ENCODE measurements around the gene IPO13. TPM values are rescaled to one million over a fixed set of nuclear protein-coding genes. Genes with fewer than 3 reads are reported as not detected.

Gene IPO13
- total RNA-seq, 1 experiment from 2014 or later, result 27.6 TPM

DNA sequence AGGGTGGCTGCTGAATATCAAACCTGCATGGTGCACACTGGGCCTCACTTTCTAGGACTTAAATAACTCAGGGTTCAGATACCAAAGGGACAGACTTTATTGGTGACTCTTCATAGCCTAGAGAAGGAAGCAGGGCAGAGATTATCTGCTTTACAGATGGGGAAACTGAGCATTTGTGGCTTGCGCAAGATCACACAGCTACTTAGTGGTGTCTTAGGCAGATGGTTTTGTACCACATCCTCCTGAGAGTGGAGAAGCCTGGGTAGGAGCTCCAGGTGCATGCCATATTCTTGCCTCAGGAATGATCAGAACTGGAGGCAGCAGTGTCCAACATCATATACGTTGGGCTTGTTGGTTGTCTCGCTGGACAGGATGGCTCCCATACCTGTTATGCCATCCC lies 16.3 kb downstream of the IPO13 start:
- in situ Hi-C loops (cut with HindIII; ENCODE audit: low pct_unique_long_range_greater_than_20kb, low sequenced_read_pairs), result no loop called here
- no peak for DNase-seq (ENCODE audit: low read depth, low spot score)

DNA sequence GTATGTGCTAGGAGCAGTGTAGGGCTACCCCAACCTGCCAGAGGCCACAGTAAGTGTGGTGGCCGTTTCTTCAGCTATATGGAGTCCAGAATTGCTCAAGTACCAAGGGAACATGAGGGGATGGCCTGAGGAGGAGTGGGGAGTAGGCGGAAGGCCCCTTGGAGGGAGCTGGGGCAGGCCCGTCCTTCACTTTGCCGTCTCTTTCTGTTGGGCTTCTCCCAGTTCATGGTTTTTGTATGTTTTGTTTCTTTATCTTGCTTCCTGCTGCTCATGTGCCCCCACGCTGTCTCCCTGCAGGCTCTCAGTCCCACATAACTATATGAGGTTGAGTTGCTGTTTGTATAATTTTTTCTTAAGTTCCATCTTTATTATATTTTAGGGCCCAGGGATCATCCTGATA lies 17.1 kb downstream of the IPO13 start:
- no peak for DNase-seq (ENCODE audit: low read depth, low spot score)
- in situ Hi-C loops (cut with HindIII; ENCODE audit: low pct_unique_long_range_greater_than_20kb, low sequenced_read_pairs), result no loop called here

DNA sequence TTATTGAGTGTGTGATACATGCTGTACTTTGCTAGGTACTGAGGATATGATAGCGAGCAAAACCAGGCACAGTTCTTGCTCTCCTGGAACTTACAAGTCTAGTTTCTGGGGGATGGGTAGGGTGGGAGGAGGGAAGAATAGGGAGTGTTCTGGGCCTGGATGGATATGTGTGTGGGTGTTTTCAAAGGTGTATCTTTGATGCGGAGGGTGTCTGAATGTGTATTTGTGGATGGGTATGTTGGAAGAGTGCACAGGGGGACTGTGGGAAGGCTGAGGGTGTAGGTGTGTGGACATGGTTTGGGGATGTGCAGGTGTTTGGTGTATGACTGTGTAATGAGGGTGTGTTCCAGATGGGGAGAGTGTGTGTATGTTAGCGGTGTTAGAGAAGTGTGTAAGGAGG lies 18.6 kb downstream of the IPO13 start:
- DNase-seq (ENCODE audit: low read depth, low spot score), result no peak
- in situ Hi-C loops (cut with HindIII; ENCODE audit: low pct_unique_long_range_greater_than_20kb, low sequenced_read_pairs), result no loop called here

DNA sequence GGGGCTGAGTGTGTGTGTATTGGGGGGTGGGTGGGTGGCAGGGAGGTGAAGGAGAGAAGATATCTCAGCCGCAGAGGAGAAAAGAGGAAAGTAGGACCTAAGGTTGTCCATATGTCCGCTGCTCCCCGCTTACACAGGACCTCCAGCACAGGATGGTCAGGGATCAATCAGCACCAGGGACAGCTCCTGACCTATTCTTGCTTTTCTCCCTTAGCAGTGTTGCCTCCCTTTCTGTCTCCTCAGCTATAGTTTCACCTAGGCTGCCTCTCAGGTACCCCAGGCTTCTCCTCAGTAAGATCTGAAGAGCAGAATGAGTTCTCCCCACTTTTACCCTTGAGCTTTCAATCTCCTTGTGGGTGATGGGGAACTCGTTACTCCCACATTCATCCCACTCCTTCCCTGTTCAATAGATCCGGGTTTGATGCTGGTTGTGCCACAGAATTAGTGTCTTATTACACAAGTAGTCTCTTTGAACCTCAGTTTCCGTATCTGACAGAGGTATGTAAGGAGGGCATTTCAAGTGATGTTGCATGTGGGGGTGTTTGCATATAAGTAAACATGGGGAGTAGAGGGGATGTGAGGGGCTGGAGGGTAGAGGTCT lies 21.7 kb downstream of the IPO13 start:
- DNase-seq (ENCODE audit: low read depth, low spot score), result no peak
- in situ Hi-C loops (cut with HindIII; ENCODE audit: low pct_unique_long_range_greater_than_20kb, low sequenced_read_pairs), result no loop called here

DNA sequence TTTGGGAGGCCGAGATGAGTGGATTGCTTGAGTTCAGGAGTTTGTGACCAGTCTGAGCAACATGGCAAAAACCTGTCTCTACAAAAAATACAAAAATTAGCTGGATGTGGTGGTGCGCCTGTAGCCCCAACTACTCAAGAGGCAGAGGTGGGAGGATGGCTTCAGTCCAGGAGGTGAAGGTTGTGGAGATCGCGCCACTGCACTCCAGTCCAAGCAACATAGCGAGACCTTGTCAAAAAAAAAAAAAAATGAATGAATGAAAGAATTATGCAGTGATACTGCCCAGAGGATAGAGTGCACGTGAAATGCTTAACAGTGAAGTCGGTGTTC lies 22.6 kb downstream of the IPO13 start:
- no peak for DNase-seq (ENCODE audit: low read depth, low spot score)
- in situ Hi-C loops (cut with HindIII; ENCODE audit: low pct_unique_long_range_greater_than_20kb, low sequenced_read_pairs), result no loop called here

DNA sequence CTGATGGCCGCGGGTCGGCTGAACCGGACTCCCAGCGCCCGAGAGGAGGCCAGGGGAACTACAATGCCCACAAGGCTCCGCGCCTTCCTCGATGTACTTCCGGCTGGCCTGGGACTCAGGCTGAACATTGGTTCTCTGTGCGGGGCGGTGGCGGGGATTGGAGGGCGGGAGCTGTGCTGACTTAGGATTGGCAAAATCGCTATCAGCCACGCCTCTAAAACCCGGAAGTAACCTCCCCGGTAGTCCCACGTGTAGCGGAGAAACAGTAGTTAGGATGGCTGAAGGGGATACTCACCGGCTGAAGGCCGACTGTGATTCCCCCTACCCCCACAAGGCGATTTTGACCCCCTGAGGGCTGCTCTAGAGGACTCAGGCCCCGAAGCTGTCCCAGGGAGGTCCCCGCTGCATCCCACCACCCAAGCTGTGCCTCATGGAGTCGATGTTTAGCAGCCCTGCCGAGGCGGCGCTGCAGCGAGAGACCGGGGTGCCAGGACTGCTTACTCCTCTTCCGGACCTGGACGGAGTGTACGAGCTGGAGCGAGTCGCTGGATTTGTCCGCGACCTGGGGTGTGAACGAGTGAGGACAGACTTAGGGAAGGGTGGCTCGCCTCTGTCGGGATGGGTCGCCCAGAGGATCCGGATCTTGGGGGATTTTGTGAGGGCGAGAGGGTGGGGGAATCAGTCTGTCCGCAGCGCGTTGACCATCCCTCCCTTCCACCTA lies 23.2 kb downstream of the IPO13 start, which contains the start of gene DPH2:
DPH2 (plus strand) TSS at position 265 of the 721 bp plus-strand sequence; CDS start at position 431, 166 bp downstream.
- peak; percentile 97 for DNase-seq (ENCODE audit: low read depth, low spot score)
- in situ Hi-C loops (cut with HindIII; ENCODE audit: low pct_unique_long_range_greater_than_20kb, low sequenced_read_pairs), result no loop called here

DNA sequence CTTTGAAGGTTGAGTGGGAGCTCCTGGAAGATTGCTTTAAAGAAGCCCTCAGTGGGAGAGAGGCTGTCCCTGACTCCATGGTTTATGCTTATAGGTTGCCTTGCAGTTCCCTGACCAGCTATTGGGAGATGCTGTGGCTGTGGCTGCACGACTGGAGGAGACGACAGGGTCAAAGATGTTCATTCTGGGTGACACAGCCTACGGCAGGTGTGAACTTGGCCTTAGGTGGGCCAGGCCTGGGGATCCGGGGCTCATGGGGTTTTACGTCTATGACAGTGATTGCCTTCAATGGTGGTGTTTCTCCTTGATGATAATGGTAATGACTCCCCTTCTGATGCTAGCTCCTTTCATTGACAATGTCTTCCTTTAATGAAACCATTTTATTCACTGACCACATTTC lies 23.8 kb downstream of the IPO13 start:
- DNase-seq (ENCODE audit: low read depth, low spot score), result no peak
- in situ Hi-C loops (cut with HindIII; ENCODE audit: low pct_unique_long_range_greater_than_20kb, low sequenced_read_pairs), result no loop called here

DNA sequence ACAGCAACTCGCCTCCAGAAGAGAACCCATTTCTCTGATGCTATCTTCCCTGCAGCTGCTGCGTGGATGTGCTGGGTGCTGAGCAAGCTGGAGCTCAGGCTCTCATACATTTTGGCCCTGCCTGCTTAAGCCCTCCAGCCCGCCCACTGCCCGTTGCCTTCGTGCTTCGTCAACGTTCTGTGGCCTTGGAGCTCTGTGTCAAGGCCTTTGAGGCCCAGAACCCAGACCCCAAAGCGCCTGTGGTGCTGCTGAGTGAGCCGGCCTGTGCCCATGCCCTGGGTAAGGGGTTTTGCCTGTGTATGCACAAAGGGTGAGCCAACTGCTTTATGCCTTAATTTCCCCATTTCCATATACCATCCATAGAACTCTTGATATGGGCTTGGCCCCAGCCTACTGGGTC lies 24.2 kb downstream of the IPO13 start:
- no peak for DNase-seq (ENCODE audit: low read depth, low spot score)
- in situ Hi-C loops (cut with HindIII; ENCODE audit: low pct_unique_long_range_greater_than_20kb, low sequenced_read_pairs), result no loop called here

DNA sequence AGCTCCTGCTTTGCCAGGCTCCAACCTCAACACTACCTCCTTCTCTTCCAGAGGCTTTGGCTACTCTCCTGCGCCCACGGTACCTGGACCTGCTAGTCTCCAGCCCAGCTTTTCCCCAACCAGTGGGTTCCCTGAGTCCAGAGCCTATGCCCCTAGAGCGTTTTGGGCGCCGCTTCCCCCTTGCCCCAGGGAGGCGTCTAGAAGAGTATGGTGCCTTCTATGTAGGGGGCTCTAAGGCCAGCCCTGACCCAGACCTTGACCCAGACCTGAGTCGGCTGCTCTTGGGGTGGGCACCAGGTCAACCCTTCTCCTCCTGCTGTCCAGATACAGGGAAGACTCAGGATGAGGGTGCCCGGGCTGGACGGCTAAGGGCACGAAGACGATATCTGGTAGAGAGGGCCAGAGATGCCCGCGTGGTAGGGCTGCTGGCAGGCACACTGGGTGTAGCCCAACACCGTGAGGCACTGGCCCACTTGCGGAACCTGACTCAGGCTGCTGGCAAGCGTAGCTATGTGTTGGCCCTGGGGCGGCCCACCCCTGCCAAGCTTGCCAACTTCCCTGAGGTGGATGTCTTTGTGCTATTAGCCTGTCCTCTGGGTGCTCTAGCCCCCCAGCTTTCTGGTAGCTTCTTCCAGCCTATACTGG lies 24.7 kb downstream of the IPO13 start:
- DNase-seq (ENCODE audit: low read depth, low spot score), result no peak
- in situ Hi-C loops (cut with HindIII; ENCODE audit: low pct_unique_long_range_greater_than_20kb, low sequenced_read_pairs), result no loop called here

DNA sequence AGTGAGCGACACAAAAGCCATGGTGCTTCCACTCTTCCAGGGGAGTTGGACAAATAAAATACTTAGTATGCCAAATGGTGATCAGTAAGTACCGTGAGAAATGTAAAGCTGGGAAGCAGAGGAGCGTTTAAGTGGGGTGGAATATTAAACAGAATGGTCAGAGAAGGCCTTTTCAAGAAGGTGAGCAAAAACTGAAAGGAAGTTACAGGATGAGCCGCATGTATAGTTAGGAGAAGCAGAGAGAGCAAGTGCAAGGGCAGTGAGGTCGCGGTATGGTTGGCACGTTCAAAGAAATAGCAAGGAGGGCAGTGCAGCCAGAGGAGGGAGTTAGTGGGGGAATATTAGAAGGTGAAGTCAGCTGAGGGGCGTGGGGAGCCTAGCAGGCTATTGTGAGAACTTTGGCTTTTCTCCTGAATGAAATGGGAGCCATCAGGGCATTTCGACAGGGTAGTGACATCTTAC lies 27.3 kb downstream of the IPO13 start:
- in situ Hi-C loops (cut with HindIII; ENCODE audit: low pct_unique_long_range_greater_than_20kb, low sequenced_read_pairs), result no loop called here
- DNase-seq (ENCODE audit: low read depth, low spot score), result no peak

DNA sequence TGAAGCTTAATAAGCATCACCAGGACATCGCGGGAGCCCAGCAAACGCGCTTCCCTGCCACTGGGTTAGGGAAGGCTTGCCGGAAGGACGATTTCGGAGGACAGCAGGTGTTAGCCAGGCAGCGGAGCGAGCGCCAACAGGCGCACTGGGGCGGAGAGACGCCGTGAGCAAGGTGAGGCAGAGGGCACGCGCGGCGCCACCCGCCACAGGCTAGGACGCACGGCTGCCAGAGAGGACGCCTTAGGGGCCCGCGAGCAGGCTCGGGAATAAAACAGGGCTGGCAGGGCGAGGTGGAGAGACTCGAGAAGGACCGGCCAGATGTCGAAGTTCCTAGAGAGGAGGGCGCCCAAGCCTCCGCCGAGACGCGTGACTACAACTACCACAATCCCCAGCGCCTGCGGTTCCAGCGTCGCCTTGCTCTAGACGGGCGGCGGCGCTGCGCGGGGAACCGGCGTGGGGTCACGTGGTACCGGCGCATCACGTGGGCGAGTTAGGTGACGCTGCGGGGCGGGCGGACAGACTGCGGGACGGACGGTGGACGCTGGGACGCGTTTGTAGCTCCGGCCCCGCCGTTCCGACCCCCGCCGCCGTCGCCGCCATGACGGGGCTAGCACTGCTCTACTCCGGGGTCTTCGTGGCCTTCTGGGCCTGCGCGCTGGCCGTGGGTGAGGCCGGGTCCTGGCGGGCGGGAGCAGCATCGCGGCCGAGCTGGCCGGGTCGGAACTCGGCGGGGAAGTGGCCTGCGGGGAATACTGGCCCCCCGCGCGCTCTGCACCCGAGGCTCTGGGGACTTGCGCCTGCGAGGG lies 27.9 kb downstream of the IPO13 start, which contains the start of gene ATP6V0B:
ATP6V0B (plus strand) TSS at position 518 of the 806 bp plus-strand sequence; CDS start at position 599, 81 bp downstream.
- peak; percentile 92 for DNase-seq (ENCODE audit: low read depth, low spot score)
- in situ Hi-C loops (cut with HindIII; ENCODE audit: low pct_unique_long_range_greater_than_20kb, low sequenced_read_pairs), result no loop called here

DNA sequence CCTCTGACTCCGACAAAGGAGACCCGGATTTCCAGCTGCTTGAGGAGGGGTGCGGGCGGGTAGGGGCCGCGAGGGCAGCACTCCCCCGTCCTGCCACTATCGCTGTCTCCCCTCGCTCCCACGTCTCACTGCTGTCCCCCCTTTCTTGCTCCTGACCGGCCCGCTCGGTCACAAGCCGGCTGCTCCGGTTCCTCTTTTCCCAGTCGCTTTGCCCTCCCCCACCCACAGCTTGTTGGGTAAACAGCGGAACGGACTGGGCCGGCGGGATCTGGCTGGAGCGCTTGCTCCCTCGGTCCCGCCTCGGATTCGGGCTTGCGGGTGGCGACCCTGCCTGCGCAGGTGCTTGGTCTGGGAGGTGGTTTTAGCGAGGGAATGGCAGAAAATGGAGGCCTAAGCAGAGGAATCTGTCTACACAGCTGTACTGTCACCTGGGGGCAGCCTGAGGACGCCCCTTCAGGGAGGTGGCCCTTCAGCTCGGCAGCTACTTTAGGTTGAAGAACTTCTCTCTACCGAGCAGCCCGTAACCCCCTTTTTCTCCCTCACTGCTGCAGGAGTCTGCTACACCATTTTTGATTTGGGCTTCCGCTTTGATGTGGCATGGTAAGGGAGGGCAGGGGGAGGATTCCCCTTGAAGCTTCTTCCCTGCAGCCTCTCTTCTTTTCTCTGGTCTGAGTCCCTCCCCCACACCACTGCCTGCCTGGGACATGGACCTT lies 28.7 kb downstream of the IPO13 start:
- in situ Hi-C loops (cut with HindIII; ENCODE audit: low pct_unique_long_range_greater_than_20kb, low sequenced_read_pairs), result no loop called here
- no peak for DNase-seq (ENCODE audit: low read depth, low spot score)

DNA sequence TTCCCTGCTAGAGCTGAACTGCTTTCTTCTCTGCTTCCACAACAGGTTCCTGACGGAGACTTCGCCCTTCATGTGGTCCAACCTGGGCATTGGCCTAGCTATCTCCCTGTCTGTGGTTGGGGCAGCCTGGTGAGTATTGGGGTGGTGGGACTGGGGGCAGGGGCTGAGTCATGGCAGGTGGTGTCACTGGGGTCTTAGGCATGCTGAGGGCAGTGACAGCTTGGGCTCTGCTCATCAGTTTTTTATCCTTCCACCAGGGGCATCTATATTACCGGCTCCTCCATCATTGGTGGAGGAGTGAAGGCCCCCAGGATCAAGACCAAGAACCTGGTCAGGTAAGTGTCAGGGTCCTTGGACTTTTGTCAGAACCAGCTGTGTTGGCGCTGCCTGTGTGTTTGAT lies 29.3 kb downstream of the IPO13 start:
- in situ Hi-C loops (cut with HindIII; ENCODE audit: low pct_unique_long_range_greater_than_20kb, low sequenced_read_pairs), result no loop called here
- DNase-seq (ENCODE audit: low read depth, low spot score), result no peak

DNA sequence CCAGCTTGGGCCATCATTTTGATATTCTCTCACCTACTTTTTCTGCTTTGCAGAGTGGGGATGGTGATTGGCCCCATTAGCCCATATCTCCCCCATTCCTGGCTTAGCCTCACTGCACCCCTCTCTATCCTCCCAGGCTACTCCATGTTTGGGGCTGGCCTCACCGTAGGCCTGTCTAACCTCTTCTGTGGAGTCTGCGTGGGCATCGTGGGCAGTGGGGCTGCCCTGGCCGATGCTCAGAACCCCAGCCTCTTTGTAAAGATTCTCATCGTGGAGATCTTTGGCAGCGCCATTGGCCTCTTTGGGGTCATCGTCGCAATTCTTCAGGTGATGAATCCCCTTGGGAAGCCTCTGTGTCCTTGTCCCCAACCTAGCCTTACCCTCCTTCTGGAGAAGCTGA lies 30.1 kb downstream of the IPO13 start:
- in situ Hi-C loops (cut with HindIII; ENCODE audit: low pct_unique_long_range_greater_than_20kb, low sequenced_read_pairs), result no loop called here
- no peak for DNase-seq (ENCODE audit: low read depth, low spot score)

DNA sequence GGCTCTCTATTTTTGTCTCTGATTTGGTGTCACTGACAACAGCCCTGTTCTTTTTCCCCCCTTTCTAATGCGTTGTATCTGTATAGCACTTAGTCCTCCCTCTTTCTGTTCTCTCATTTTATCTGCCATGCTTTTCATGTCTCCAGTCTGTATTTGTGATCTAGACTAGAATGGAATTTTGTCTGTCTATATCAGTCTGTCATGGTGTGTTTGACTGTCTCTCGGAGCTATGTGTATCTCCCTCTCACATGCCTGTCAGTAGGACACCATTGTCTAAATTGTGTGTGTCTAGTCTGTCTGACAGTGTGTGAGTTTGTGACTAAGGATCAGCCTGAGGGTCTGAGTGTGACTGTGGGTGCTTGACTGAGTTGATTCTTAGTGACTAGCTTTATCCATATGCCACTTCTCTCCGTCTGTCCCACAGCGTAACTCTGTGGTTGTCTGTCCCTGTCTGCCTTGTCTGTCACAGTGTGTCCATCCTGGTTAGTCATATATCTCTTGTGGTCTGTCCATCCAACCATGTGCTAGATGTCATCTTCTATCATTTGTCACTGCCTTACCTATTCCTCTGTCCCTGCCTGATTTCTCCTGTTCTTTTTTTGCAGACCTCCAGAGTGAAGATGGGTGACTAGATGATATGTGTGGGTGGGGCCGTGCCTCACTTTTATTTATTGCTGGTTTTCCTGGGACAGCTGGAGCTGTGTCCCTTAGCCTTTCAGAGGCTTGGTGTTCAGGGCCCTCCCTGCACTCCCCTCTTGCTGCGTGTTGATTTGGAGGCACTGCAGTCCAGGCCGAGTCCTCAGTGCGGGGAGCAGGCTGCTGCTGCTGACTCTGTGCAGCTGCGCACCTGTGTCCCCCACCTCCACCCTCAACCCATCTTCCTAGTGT lies 30.9 kb downstream of the IPO13 start:
- no peak for DNase-seq (ENCODE audit: low read depth, low spot score)
- in situ Hi-C loops (cut with HindIII; ENCODE audit: low pct_unique_long_range_greater_than_20kb, low sequenced_read_pairs), result no loop called here

DNA sequence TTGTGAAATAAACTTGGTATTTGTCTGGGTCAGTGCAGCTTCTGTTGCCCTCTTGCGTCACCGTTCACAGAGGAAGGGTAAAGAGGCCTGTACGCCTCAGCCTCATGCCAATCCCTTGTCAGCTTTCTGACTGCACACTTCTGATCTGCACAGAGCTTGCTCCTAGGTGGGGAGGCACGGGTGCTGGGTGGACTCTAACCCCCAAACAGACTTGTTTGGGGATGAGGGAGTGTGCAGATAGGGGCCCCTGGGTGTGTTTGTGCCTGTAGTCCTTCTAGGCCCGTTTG lies 31.5 kb downstream of the IPO13 start:
- in situ Hi-C loops (cut with HindIII; ENCODE audit: low pct_unique_long_range_greater_than_20kb, low sequenced_read_pairs), result no loop called here
- DNase-seq (ENCODE audit: low read depth, low spot score), result no peak

All from SK-MEL-5 (cell line).